Measurements from ENCODE around the gene GRIN2D. TPM values are rescaled to one million over a fixed set of nuclear protein-coding genes. Genes with fewer than 3 reads are reported as not detected.

The GRIN2D gene
- total RNA-seq, 1 donor from 2014 or later: 0.13 TPM

- no peak for DNase-seq (ENCODE audit: low read depth in 2 of 2)
These were observed 48.0 kb downstream of the GRIN2D start for GRCh38 chr19:48441360-48442050.

GRCh38 chr19:48442116-48443035 lies 48.9 kb downstream of the GRIN2D start:
- DNase-seq (ENCODE audit: low read depth in 2 of 2): no peak

- peak in 1 of 2 donors; percentile 37 for DNase-seq (ENCODE audit: low read depth in 2 of 2)
These were observed 49.8 kb downstream of the GRIN2D start for GRCh38 chr19:48443256-48443655.

Other genes starting within 250 kb of the GRIN2D start
- gene LIG1, start 223.3 kb upstream of the GRIN2D start, total RNA-seq: 27.3 and 37.5 TPM in 2 replicates
- 2.2 and 3.3 TPM in 2 replicates for gene ZSWIM9, start 223.0 kb upstream of the GRIN2D start, total RNA-seq
- 40.4 and 75.2 TPM in 2 replicates for gene CARD8, start 137.8 kb upstream of the GRIN2D start, total RNA-seq
- 0.51 and 0.77 TPM in 2 replicates for gene ZNF114, start 123.6 kb upstream of the GRIN2D start, total RNA-seq
- 3.3 and 3.4 TPM in 2 replicates for gene EMP3, start 68.1 kb upstream of the GRIN2D start, total RNA-seq
- 1.6 and 1.8 TPM in 2 replicates for gene TMEM143, start 29.7 kb upstream of the GRIN2D start, total RNA-seq
- gene SYNGR4, start 29.3 kb upstream of the GRIN2D start, total RNA-seq: not detected in 2 replicates
- 35.6 and 52.8 TPM in 2 replicates for gene KDELR1, start 2.1 kb upstream of the GRIN2D start, total RNA-seq
- 14.8 and 22.8 TPM in 2 replicates for gene GRWD1, start 52.3 kb downstream of the GRIN2D start, total RNA-seq
- 0.13 TPM in 2 replicates for gene KCNJ14, start 61.9 kb downstream of the GRIN2D start, total RNA-seq
- gene CYTH2, start 75.7 kb downstream of the GRIN2D start, total RNA-seq: 42.0 and 64.6 TPM in 2 replicates
- under 0.01 and 0.13 TPM in 2 replicates for gene LMTK3, start 118.2 kb downstream of the GRIN2D start, total RNA-seq
- 0.13 TPM in 1 of 2 replicates, not detected in the other for gene SULT2B1, start 158.5 kb downstream of the GRIN2D start, total RNA-seq
- not detected in 2 replicates for gene SPACA4, start 213.1 kb downstream of the GRIN2D start, total RNA-seq
- 0.25 and 0.26 TPM in 2 replicates for gene FAM83E, start 221.4 kb downstream of the GRIN2D start, total RNA-seq
- 1,899 and 2,423 TPM in 2 replicates for gene RPL18, start 225.5 kb downstream of the GRIN2D start, total RNA-seq
- gene SPHK2, start 225.8 kb downstream of the GRIN2D start, total RNA-seq: 3.9 and 6.3 TPM in 2 replicates
- 1.4 and 2.8 TPM in 2 replicates for gene DBP, start 243.7 kb downstream of the GRIN2D start, total RNA-seq